Esophagus squamous epithelium (tissue), 4 donors: ENCODE measurements around the gene FRMD4A.

ENCODE experiments used
- POLR2A ChIP-seq, 4 donors: fragments of 450-650 bp; IDR thresholded peaks; one replicate each; pipeline ENCODE4 v1.6.1; 2017; ENCODE audit warnings: antibody characterized with exemption in 4 of 4, mild to moderate bottlenecking in 4 of 4, moderate library complexity in 3 of 4
- TF ChIP-seq, protein P1 (sequence below), 6 experiments: fragments of 450-650 bp in 4 of 6; fragments of 200-600 bp in 2 of 6; sonication (generic) in 2 of 6; IDR thresholded peaks; one replicate each; pipeline ENCODE4 v1.5.1; 2016 to 2019; ENCODE audit warnings: antibody characterized with exemption in 6 of 6, mild to moderate bottlenecking in 4 of 6, moderate library complexity in 4 of 6

DNA sequence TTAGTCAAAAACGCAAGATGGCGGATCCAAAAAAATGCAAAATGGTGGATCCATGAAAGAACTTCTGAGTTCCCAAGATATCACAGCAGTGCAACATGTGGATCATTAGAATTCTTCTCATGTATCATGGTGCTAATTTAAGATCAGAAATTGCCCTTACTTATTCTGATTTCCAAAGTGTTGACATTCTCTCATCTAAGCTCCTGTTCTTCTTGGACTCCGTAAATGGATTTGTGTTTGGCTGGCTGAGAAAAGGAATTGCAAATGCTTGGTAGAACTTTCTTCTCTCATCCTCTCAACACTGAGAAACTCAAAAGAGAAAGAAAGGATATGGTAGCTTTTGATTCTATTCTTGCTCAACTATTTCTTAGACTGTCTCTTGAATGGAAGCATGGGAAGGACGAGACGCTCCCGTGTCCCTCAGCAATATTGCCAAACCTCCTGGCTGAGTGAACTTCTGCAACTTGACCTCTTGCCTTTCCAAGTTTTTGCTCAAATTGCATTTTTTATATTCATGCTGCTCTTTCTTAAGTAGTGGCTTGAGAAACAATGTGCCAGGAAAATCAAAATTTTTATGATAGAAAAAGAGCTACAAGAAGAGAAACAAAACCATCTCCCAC is 44.7 kb downstream of the FRMD4A start:
- TF ChIP-seq, protein P1, sequence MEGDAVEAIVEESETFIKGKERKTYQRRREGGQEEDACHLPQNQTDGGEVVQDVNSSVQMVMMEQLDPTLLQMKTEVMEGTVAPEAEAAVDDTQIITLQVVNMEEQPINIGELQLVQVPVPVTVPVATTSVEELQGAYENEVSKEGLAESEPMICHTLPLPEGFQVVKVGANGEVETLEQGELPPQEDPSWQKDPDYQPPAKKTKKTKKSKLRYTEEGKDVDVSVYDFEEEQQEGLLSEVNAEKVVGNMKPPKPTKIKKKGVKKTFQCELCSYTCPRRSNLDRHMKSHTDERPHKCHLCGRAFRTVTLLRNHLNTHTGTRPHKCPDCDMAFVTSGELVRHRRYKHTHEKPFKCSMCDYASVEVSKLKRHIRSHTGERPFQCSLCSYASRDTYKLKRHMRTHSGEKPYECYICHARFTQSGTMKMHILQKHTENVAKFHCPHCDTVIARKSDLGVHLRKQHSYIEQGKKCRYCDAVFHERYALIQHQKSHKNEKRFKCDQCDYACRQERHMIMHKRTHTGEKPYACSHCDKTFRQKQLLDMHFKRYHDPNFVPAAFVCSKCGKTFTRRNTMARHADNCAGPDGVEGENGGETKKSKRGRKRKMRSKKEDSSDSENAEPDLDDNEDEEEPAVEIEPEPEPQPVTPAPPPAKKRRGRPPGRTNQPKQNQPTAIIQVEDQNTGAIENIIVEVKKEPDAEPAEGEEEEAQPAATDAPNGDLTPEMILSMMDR (IDR thresholded peaks at IDR 0.05): no peak
- no peak for TF ChIP-seq POLR2A (IDR thresholded peaks at IDR 0.05)
